Mesodermal cell (in vitro differentiated cells): ENCODE results near the gene ICOSLG.
"Not testable (repeated sequence)": the region's sequence is repeated elsewhere in the genome, so short reads cannot be mapped to it uniquely, and the experiment has no call there.

Experiments used
- H3K27ac ChIP-seq: 2 replicates; pipeline ENCODE4 v1.7.0; 2013; ENCODE audit warnings: mild to moderate bottlenecking, low read depth, low read length, moderate library complexity; ENCODE audit not compliant: severe bottlenecking
- H3K36me3 ChIP-seq: 2 replicates; pipeline ENCODE4 v1.7.1; 2013; ENCODE audit warnings: mild to moderate bottlenecking, low read length, moderate library complexity; ENCODE audit not compliant: control insufficient read depth, insufficient read depth
- H3K4me1 ChIP-seq: one replicate; pipeline ENCODE4 v1.7.1; 2013; ENCODE audit warnings: mild to moderate bottlenecking, low read length; ENCODE audit not compliant: insufficient read depth, control insufficient read depth, poor library complexity, severe bottlenecking
- H3K4me3 ChIP-seq: 2 replicates; pipeline ENCODE4 v1.7.0; 2013; ENCODE audit warnings: low read length, control low read depth, mild to moderate bottlenecking; ENCODE audit not compliant: insufficient read depth, poor library complexity, severe bottlenecking; ENCODE audit errors: extremely low read depth
- H3K9me3 ChIP-seq: 2 replicates; pipeline ENCODE4 v1.7.1; 2013; ENCODE audit warnings: mild to moderate bottlenecking, low read length, moderate library complexity; ENCODE audit not compliant: control insufficient read depth
- WGBS, 2 experiments: methylation state at CpG; one replicate each; pipeline ENCODE4 v1.1.5; 2013; ENCODE audit warnings: missing lambda C conversion rate in 2 of 2; ENCODE audit not compliant: insufficient coverage in 2 of 2; 5-methylcytosine and 5-hydroxymethylcytosine counted together

The ICOSLG gene

GRCh38 chr21:44218461-44218860 is 22.3 kb downstream of the ICOSLG start:
- H3K9me3 ChIP-seq, H3K4me1 ChIP-seq, H3K4me3 ChIP-seq, H3K27ac ChIP-seq, H3K36me3 ChIP-seq: not testable (repeated sequence)
- WGBS, 2 experiments = no CpG with 5 or more reads among the region's 8 CpGs

GRCh38 chr21:44211978-44212377 is 28.8 kb downstream of the ICOSLG start:
- H3K36me3 ChIP-seq, H3K27ac ChIP-seq, H3K4me3 ChIP-seq, H3K4me1 ChIP-seq, H3K9me3 ChIP-seq: not testable (repeated sequence)
- no CpG with 5 or more reads among the region's 2 CpGs for WGBS, 2 experiments

DNA sequence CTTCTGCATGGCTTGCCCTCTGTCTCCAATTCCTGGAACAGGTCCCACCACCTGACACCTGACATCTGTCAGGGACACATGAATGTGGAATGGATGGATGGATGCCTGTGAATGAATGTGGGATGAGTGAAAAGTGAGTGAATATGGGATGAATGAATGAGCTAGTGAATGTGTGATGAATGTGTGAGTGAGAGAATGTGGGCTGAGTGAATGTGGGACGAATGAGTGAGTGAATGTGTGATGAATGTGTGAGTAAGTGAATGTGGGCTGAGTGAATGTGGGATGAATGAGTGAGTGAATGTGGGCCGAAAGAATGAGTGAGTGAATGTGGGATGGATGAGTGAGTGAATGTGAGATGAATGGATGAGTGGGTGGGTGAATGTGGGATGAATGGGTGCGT is 29.2 kb downstream of the ICOSLG start:
- H3K36me3 ChIP-seq, H3K9me3 ChIP-seq, H3K4me3 ChIP-seq, H3K4me1 ChIP-seq, H3K27ac ChIP-seq: not testable (repeated sequence)
- no CpG with 5 or more reads among the region's 3 CpGs for WGBS, 2 experiments

DNA sequence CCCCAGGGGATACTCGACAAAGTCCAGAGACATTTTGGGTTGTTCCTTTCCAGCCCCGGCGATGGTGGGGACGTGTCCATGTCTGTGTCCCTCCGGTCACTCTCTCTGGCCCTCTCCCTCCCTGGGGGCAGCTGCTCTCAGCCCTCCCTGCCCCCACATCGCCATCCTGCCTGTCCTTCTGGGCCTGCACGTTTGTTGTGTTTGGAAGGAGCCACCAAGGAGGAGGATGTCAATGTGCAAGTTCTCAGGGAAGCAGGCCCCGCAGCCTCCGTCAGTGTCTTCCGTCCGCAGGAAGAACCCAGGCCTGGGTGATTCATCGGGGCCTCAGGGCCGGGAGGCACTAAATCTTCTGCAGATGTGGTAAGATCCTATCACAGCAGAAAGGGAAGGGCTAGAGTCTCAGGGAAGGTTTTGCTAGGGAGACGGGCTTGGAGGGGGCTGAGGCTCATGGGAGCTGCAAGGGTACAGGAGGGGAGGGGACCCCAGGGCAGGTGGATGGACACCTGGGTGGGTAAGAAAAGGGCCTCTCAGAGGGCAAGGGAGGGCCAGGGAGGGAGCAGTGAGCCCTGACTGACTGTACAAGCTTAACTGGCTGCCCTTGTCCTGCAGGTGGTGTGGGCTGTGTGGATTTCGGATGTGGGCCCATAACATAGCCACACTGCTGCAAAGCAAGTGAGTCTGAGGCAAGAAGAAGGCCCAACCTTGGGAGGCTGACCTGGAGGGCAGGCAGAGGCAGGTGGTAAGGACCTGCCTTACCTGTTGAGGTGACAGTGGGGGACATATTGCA is 32.7 kb downstream of the ICOSLG start:
- H3K27ac ChIP-seq, H3K36me3 ChIP-seq, H3K4me3 ChIP-seq, H3K9me3 ChIP-seq, H3K4me1 ChIP-seq: not testable (repeated sequence)
- no CpG with 5 or more reads among the region's 15 CpGs for WGBS, 2 experiments

DNA sequence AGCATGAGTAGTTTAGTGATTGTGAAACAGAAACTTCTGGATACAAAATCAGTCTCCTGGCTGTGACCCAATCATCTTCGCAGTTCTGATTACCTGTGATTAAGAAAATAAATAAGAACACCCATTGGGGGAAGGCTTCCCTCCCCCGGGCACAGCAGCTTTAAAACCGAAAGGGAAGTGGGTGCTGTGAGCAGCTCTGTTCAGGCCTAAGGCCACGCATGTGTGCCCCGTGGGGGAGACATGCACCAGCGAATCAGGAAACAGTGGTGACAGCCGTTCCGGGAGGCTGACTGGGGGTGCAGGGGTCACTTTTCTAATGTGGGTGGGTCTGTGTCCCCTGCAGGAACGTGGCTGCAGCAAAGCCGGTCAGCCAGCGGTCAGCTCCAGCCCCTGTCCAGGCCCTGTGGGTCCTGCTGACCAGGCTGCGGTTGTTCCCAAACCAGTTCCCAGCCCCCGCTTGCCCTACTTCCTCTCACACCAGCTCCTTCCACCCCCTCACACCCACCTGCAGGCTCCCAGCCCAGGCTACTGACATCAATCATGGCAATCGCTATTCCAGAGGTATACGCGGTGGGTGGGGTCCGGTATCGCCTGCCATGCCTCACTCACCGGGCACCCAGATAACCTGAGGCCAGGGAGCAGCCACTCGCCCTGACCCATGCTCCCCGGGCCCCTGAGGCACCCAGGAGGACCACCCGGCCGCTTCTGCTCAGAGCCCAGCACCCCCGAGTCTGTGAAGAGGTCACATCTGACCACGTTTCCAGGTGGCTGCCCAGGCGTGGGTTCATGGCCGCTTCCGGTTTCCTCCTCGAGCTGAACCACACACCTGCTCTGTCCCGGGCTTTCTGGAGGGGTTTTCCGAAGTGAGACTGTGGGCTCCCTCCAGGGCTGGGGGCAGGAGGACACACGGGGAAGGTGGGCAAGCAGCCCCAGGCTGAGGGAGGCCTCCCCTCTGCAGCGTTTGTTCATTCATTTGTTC is 33.8 kb downstream of the ICOSLG start:
- H3K36me3 ChIP-seq, H3K4me3 ChIP-seq, H3K4me1 ChIP-seq, H3K9me3 ChIP-seq, H3K27ac ChIP-seq: not testable (repeated sequence)
- WGBS, 2 experiments = no CpG with 5 or more reads among the region's 33 CpGs

DNA sequence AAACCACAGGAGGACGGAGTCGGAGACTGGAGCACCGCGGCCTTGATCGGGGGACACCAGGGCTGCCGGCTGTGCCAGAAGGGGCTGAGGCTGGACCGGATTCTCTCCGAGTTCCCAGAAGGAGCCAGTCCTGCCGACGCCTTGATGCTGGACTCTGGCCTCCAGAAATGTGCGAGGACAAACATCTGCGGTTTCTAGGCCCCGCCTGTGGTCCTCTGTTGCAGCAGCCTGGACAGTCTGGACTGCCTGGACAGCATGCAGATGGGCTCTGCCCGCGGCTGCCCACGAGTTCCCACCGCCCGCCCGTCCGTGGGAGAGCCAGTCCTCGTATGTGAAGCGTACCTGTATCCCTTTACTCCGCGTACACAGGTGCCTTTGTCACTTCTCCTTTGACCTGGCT is 34.6 kb downstream of the ICOSLG start:
- H3K9me3 ChIP-seq, H3K27ac ChIP-seq, H3K4me1 ChIP-seq, H3K36me3 ChIP-seq, H3K4me3 ChIP-seq: not testable (repeated sequence)
- no CpG with 5 or more reads among the region's 24 CpGs for WGBS, 2 experiments

DNA sequence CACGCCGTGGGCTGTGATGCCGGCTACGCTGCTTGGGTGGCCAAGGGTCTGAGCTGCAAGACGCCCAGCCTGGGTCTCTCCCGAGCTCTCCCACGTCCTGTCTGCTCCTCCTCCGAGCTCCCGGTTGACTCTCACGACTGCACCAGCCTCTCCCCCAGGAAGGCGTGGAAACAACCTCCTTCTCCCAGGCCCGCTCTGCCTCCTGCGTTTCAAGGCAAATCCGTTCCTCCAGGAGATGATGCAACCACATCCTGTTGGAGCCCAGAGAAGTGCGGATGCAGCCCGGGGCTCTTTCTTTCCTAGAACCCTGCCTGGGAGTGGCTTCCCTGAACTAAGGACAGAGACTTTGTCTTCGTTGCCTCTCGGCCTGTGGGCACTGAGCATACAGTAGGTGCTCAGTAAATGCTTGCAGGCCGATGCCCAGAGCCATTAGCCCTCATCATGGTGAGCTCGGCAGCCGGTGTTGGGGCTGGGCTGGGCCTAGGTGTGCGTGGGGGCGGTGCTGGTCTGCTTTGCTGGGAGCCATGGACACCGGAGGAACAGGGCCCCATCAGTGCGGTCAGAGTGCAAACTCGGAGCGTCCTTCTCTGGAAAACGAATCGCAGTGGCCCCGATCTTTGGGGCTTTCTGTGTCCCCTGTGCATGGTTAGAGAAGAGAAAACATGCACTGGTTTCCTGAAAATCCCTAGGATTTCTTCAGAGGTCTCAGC is 38.0 kb downstream of the ICOSLG start:
- not testable (repeated sequence) for H3K9me3 ChIP-seq, H3K36me3 ChIP-seq, H3K4me3 ChIP-seq, H3K4me1 ChIP-seq, H3K27ac ChIP-seq
- no CpG with 5 or more reads among the region's 30 CpGs for WGBS, 2 experiments

DNA sequence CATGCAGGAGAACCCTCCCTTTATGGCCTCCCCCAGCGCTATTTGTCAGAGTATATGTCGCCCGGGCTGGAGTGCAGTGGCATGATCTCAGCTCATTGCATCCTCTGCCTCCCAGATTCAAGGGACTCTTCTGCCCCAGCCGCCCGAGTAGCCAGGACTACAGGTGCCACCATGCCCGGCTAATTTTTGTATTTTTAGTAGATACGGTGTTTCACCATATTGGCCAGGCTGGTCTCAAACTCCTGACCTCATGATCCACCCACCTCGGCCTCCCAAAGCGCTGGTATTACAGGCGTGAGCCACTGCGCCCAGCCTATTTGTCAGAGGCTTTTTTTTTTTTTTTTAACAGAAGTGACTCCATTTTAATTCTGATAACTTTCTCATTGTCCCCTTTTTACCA is 40.7 kb downstream of the ICOSLG start:
- not testable (repeated sequence) for H3K36me3 ChIP-seq, H3K9me3 ChIP-seq, H3K4me1 ChIP-seq, H3K4me3 ChIP-seq, H3K27ac ChIP-seq
- no CpG with 5 or more reads among the region's 11 CpGs for whole genome bisulfite sequencing, 2 experiments

DNA sequence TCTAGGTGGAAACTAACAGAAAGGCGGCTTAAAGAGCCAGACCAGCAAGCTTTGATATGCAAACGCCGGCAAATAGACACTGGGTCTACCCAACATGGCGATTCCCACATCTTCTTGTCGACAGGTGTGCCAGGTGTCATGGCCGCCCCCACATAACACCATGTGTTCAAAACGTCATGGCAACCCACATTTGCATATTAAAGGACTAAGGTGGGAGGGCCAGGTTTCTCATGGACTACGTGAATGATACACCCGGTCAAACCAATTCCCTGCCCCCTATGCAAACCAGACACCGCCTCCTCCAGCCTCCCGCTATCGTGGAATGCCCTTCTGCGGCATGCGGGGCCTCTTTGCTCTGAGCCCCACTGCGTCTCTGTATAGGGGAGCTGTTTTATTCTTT is 41.3 kb downstream of the ICOSLG start:
- WGBS, 2 experiments = no CpG with 5 or more reads among the region's 15 CpGs
- Histone ChIP-seq H3K4me3 (no peak overlapping the region), H3K36me3 (no peaks in the 10 kb centered on the region), H3K4me1 (no peaks in the 10 kb centered on the region), H3K27ac (no peak overlapping the region), H3K9me3 (no peaks in the 10 kb centered on the region)

DNA sequence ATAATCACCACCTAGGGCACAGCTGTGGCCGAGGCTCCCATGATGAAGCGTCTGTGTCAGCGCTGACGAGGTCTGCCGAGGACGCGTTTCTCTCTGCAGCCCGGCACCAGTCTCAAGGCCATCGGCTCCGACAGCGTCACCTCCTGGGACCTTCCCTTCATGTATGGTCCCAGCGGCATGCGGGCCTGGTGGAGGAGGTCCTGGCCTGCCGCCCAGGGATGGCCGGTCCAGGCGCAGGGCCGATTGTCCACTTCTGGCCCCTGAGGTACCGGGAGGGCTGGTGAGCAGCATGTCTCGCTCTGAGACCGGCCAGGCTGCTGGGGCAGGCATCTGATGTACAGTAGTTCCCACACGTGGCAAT is 43.6 kb downstream of the ICOSLG start:
- not testable (repeated sequence) for H3K9me3 ChIP-seq, H3K36me3 ChIP-seq, H3K4me3 ChIP-seq, H3K4me1 ChIP-seq, H3K27ac ChIP-seq
- WGBS, 2 experiments = no CpG with 5 or more reads among the region's 21 CpGs
